K562 (cell line): ENCODE results near the gene KDM4C. TPM values are rescaled to one million over a fixed set of nuclear protein-coding genes. Genes with fewer than 3 reads are reported as not detected.

ENCODE experiments used
- ATAC-seq: fragments of 200-7000 bp; cut with Tn5 transposase; 3 replicates; pipeline ENCODE4 v1.9.1; 2020; ENCODE audit warnings: moderate library complexity
- BruUV-seq: library from RNA; stranded (reverse); fragments of 400-500 nt; replicated peaks from 2 replicates; lab custom pipeline; 2021; lab: Mats Ljungman, UMichigan
- CTCF ChIA-PET: fragments of 300-600 bp; formaldehyde crosslinking; extraction: SDS; loops from one replicate; lab custom pipeline; 2021; ENCODE audit warnings: low intra/inter-chr PET ratio; lab: Yijun Ruan, JAX
- POLR2A ChIA-PET: fragments of 300-600, 350-650 bp; sonication (Branson Sonifier 250); formaldehyde crosslinking; extraction: SDS; loops from one replicate; lab custom pipeline; 2021; ENCODE audit warnings: antibody characterized with exemption, inconsistent platforms; lab: Yijun Ruan, JAX
- DNase-seq, 4 experiments: peaks; one replicate each; pipeline versions ENCODE4 v3.0.0 to v3.0.0-alpha.2; 2011 to 2018; ENCODE audit warnings: low spot score in 3 of 4, mixed read lengths in 3 of 4; ENCODE audit errors: extremely low read depth in 1 of 4
- FAIRE-seq: peaks from 2 replicates; lab custom pipeline; 2011; peaks lifted over from hg19 to GRCh38; lab: Jason Lieb, UNC
- H2AFZ ChIP-seq: 2 replicates; pipeline ENCODE4 v1.6.0; 2011; ENCODE audit warnings: low read depth, low read length, control low read depth, inconsistent platforms
- H3K27ac ChIP-seq: fragments of 200-600 bp; 3 replicates; pipeline ENCODE4 v1.8.0; 2011; ENCODE audit warnings: low read depth, mild to moderate bottlenecking, control low read depth, inconsistent platforms, low read length, moderate library complexity, mixed read lengths; ENCODE audit errors: extremely low read depth
- H3K27me3 ChIP-seq, 2 experiments: fragments of 300-600 bp in 1 of 2; 2 replicates in 1 of 2; 3 replicates in 1 of 2; pipeline versions ENCODE4 v1.6.0 to v1.8.0; 2011; ENCODE audit warnings: inconsistent platforms in 2 of 2, low read length in 2 of 2, mild to moderate bottlenecking in 1 of 2, mixed read lengths in 1 of 2, moderate library complexity in 1 of 2; ENCODE audit not compliant: control insufficient read depth in 2 of 2, insufficient read depth in 2 of 2
- H3K36me3 ChIP-seq: fragments of 300-600 bp; 3 replicates; pipeline ENCODE4 v1.8.0; 2011; ENCODE audit warnings: mild to moderate bottlenecking, low read length, inconsistent platforms; ENCODE audit not compliant: control insufficient read depth, insufficient read depth
- H3K4me1 ChIP-seq, 2 experiments: fragments of 200-600 bp in 1 of 2; replicated peaks in 1 of 2; 2 replicates in 1 of 2; 3 replicates in 1 of 2; pipeline versions ENCODE4 v1.5.1 to v1.8.0; 2011; ENCODE audit warnings: inconsistent platforms in 2 of 2, low read length in 2 of 2, mild to moderate bottlenecking in 1 of 2, mixed read lengths in 1 of 2, moderate library complexity in 1 of 2; ENCODE audit not compliant: control insufficient read depth in 2 of 2, insufficient read depth in 2 of 2
- H3K4me2 ChIP-seq: 2 replicates; pipeline ENCODE4 v1.6.1; 2011; ENCODE audit warnings: low read length, control low read depth, inconsistent platforms, mixed read lengths; ENCODE audit not compliant: insufficient read depth
- H3K4me3 ChIP-seq: fragments of 200-600 bp; sonication (generic), shearing (Covaris generic); 2 replicates; pipeline ENCODE4 v1.5.1; 2016; ENCODE audit warnings: control low read depth, inconsistent platforms
- H3K79me2 ChIP-seq: fragments of 200-600 bp; 3 replicates; pipeline ENCODE4 v1.8.0; 2011; ENCODE audit warnings: low read length, inconsistent platforms; ENCODE audit not compliant: control insufficient read depth, insufficient read depth
- H3K9ac ChIP-seq, 2 experiments: 2 replicates each; pipeline versions ENCODE4 v1.6.0 to v1.6.1; 2011; ENCODE audit warnings: low read depth in 2 of 2, low read length in 2 of 2, control low read depth in 1 of 2, inconsistent platforms in 1 of 2, mild to moderate bottlenecking in 1 of 2, mixed read lengths in 1 of 2; ENCODE audit not compliant: insufficient read depth in 1 of 2
- H3K9me1 ChIP-seq: one replicate; pipeline ENCODE4 v1.6.0; 2011; ENCODE audit warnings: inconsistent platforms, mild to moderate bottlenecking, low read length, moderate library complexity; ENCODE audit not compliant: control insufficient read depth, insufficient read depth
- H3K9me3 ChIP-seq: replicated peaks from 2 replicates; pipeline ENCODE4 v1.5.1; 2011; ENCODE audit warnings: low read depth, low read length, inconsistent platforms; ENCODE audit not compliant: control insufficient read depth, insufficient read depth
- H4K20me1 ChIP-seq: replicated peaks from 2 replicates; pipeline ENCODE4 v1.6.1; 2011; ENCODE audit warnings: low read length, inconsistent platforms, mixed read lengths; ENCODE audit not compliant: control insufficient read depth, insufficient read depth
- ETV5 ChIP-seq: sonication (generic); formaldehyde crosslinking; IDR thresholded peaks from 2 replicates; pipeline ENCODE4 v1.4.0; 2020; ENCODE audit warnings: low read depth, mild to moderate bottlenecking, missing genetic modification reagents
- HDAC1 ChIP-seq, 2 experiments: fragments of 450-650 bp; IDR thresholded peaks; 2 replicates each; pipeline ENCODE4 v1.6.1; 2016 to 2017; ENCODE audit warnings: inconsistent platforms in 1 of 2, mild to moderate bottlenecking in 1 of 2, moderate library complexity in 1 of 2
- HINFP ChIP-seq: fragments of 450-650 bp; conservative IDR thresholded peaks from 2 replicates; pipeline ENCODE4 v1.6.1; 2016; ENCODE audit warnings: missing genetic modification characterization, low read depth, mild to moderate bottlenecking, control low read depth, missing compliant biosample characterization
- HNRNPH1 ChIP-seq: fragments of 200-400 bp; formaldehyde crosslinking; optimal IDR thresholded peaks from 2 replicates; pipeline ENCODE3; 2017; ENCODE audit warnings: low read depth, mild to moderate bottlenecking, low read length, moderate library complexity
- ILK ChIP-seq: fragments of 450-650 bp; IDR thresholded peaks from 2 replicates; pipeline ENCODE4 v1.6.1; 2016; ENCODE audit warnings: missing genetic modification characterization, low read depth, mild to moderate bottlenecking, missing compliant biosample characterization, moderate library complexity, borderline replicate concordance
- PTTG1 ChIP-seq: fragments of 450-650 bp; IDR thresholded peaks from 2 replicates; pipeline ENCODE4 v1.6.1; 2016; ENCODE audit warnings: low read depth, mild to moderate bottlenecking, missing genetic modification characterization, missing compliant biosample characterization
- RBM14 ChIP-seq: fragments of 200-400 bp; formaldehyde crosslinking; IDR thresholded peaks from 2 replicates; pipeline ENCODE4 v1.6.1; 2018; ENCODE audit warnings: low read depth, mild to moderate bottlenecking, low read length, moderate library complexity, borderline replicate concordance; ENCODE audit not compliant: insufficient read depth
- RHOXF2B ChIP-seq: fragments of 250-450 bp; sonication (Bioruptor Pico); conservative IDR thresholded peaks from 2 replicates; pipeline ENCODE4 v1.5.1; 2021
- SP2 ChIP-seq: IDR thresholded peaks from 2 replicates; pipeline ENCODE4 v1.6.1; 2011; ENCODE audit warnings: mild to moderate bottlenecking, low read depth, low read length, moderate library complexity; ENCODE audit not compliant: poor library complexity, severe bottlenecking; ENCODE audit errors: extremely low read depth
- ZBTB43 ChIP-seq: sonication (generic); formaldehyde crosslinking; IDR thresholded peaks from 2 replicates; pipeline ENCODE4 v1.8.0; 2023; ENCODE audit warnings: mild to moderate bottlenecking, missing genetic modification reagents
- ZNF217 ChIP-seq: sonication (generic); formaldehyde crosslinking; IDR thresholded peaks from 2 replicates; pipeline ENCODE4 v1.8.0; 2022; ENCODE audit warnings: mild to moderate bottlenecking, missing genetic modification reagents
- whole genome bisulfite sequencing: fragments of 100-300 bp; shearing (Covaris generic); methylation state at CpG from one replicate; pipeline ENCODE4 v1.1.6; 2016; ENCODE audit warnings: low coverage, mixed read lengths; ENCODE audit not compliant: insufficient coverage; ENCODE audit errors: missing lambda C conversion rate; 5-methylcytosine and 5-hydroxymethylcytosine counted together
- in situ Hi-C: fragments of 300-500 bp; cut with MboI; formaldehyde crosslinking; loops from 4 replicates; pipeline ENCODE4 v1.15.0; 2018; ENCODE audit warnings: inconsistent platforms, mixed read lengths
- intact Hi-C: fragments of 100-400 bp; cut with micrococcal nuclease; formaldehyde crosslinking; loops from 2 replicates; pipeline ENCODE4 v1.14.2; 2022
- polyA plus RNA-seq, 8 experiments: library from polyadenylated mRNA; depleted of rRNA in 4 of 8; stranded (reverse) in 5 of 8; unstranded in 3 of 8; fragments of >200 nt; fragmentation: Nextera tagmentation in 2 of 8; fragmentation: Illumina TruSeq in 1 of 8; extraction: Ambion mirVana in 2 of 8; extraction: Trizol in 1 of 8; gene quantifications; 2 replicates each; pipeline versions ENCODE4 v1.2.1 to v1.2.3, GENCODE V29; 2011 to 2014; ENCODE audit warnings: inconsistent platforms in 1 of 8, missing spikeins in 1 of 8
- total RNA-seq, 7 experiments: library from RNA; depleted of rRNA in 6 of 7; stranded (reverse); fragments of >200 nt in 6 of 7; fragmentation: Illumina TruSeq in 2 of 7; extraction: Trizol in 2 of 7; gene quantifications; 2 replicates each; pipeline versions ENCODE4 v1.2.1 to v1.2.3, GENCODE V29; 2011 to 2021; ENCODE audit warnings: low replicate concordance in 1 of 7

KDM4C gene
- total and polyA plus RNA-seq, 9 of the 15 experiments (the other 6 are each of a cell fraction or from before 2014, with no cell fraction given): 5.4 to 17.0 (median 12.6) TPM

DNA sequence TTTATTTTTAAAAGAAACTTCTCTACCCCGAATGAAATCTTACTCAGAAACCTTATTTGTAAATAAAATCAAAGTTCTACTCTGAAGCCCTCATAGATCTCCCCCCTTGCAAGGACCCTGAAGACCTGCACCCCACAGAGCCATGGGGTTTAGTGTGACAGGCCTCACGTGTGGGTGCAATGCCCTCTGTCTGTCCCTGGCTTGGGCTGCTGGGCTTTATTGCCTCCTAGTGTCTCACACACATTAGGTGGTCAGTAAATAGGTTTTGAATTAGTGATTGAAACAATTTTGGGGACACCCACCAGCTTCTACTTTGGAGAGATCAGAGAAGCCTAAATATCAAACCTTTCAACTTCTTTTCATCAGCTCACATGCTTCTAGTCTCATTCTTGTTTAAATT lies 403.7 kb downstream of the KDM4C start:
- H3K79me2 ChIP-seq: no peaks in the 10 kb centered on the region
- no peaks in the 10 kb centered on the region for H3K9me1 ChIP-seq
- no peaks in the 10 kb centered on the region for H3K27me3 ChIP-seq
- 40% methylated on average over 1 of the region's 2 CpGs for WGBS
- DNase-seq (no peak), FAIRE-seq (no peak), ATAC-seq (no peak)
- no peak overlapping the region for H2AFZ ChIP-seq
- H3K9me3 ChIP-seq: no peaks in the 10 kb centered on the region
- H4K20me1 ChIP-seq: no peaks in the 10 kb centered on the region
- POLR2A ChIA-PET: interaction anchor here (0.7 to 0.8 kb wide), 2 partner anchors 15 kb away, joined by 3 read pairs; no protein-coding TSS in a partner anchor
- H3K4me2 ChIP-seq: no peak overlapping the region
- peaks cover 0 to 17% of the 10 kb centered on the region in 2 experiments; a peak in 3 of 5 replicates for H3K4me1 ChIP-seq
- no peaks in the 10 kb centered on the region; the same call in 2 of the 3 replicates for H3K36me3 ChIP-seq
- CTCF ChIA-PET: no interaction called here
- H3K9ac ChIP-seq: no peak overlapping the region
- intact Hi-C loops (no loop called here), in situ Hi-C loops (no loop called here)
- TF ChIP-seq ZNF217 (CRISPR knock-in tag) (no peak), ZBTB43 (CRISPR knock-in tag) (no peak), SP2 (no peak), HDAC1 (IDR thresholded peaks at IDR 0.05) (no peak), ILK (tag) (no peak), ETV5 (no peak), HINFP (tag) (no peak), RBM14 (no peak), PTTG1 (tag) (no peak), HNRNPH1 (no peak), RHOXF2B (CRISPR knock-in tag) (no peak)
- no TSS peak for BruUV-seq
- no peak overlapping the region for H3K27ac ChIP-seq
- no peak overlapping the region for H3K4me3 ChIP-seq
